ENCODE results near the gene ALDH4A1.
"Not testable (repeated sequence)": the region's sequence is repeated elsewhere in the genome, so short reads cannot be mapped to it uniquely, and the experiment has no call there.

The ALDH4A1 gene

GRCh38 chr1:18899363-18900049 is 2.8 kb downstream of the ALDH4A1 start:
- Histone ChIP-seq H3K4me3 (ENCODE audit: low read depth in 1 of 2, low read length in 1 of 2) (no peak overlapping the region), H3K27ac (no peak overlapping the region), H3K36me3 (peaks cover 13% of the 10 kb centered on the region), H3K9me3 (no peaks in the 10 kb centered on the region), H3K27me3 (no peaks in the 10 kb centered on the region), H3K4me1 (ENCODE audit: control insufficient read depth in 1 of 2, insufficient read depth in 1 of 2, low read depth in 1 of 2, low read length in 1 of 2) (peaks cover 26 to 37% of the 10 kb centered on the region in 2 experiments)
- no peak for TF ChIP-seq CTCF (IDR thresholded peaks at IDR 0.05)

- no peak for TF ChIP-seq CTCF (IDR thresholded peaks at IDR 0.05)
Observed at GRCh38 chr1:18898567-18898966, 3.8 kb downstream of the ALDH4A1 start.

GRCh38 chr1:18895317-18895716 is 7.0 kb downstream of the ALDH4A1 start:
- H3K4me1 ChIP-seq (ENCODE audit: control insufficient read depth in 1 of 2, insufficient read depth in 1 of 2, low read depth in 1 of 2, low read length in 1 of 2), result peaks cover under 1 to 8% of the 10 kb centered on the region in 2 experiments

More at GRCh38 chr1:18898567-18898966, 3.8 kb downstream of the ALDH4A1 start:
- no peaks in the 10 kb centered on the region for H3K27me3 ChIP-seq
- H3K9me3 ChIP-seq, result no peaks in the 10 kb centered on the region
- H3K27ac ChIP-seq, result no peak overlapping the region
- H3K4me1 ChIP-seq (ENCODE audit: control insufficient read depth in 1 of 2, insufficient read depth in 1 of 2, low read depth in 1 of 2, low read length in 1 of 2), result peaks cover 26 to 35% of the 10 kb centered on the region in 2 experiments
- H3K36me3 ChIP-seq, result peaks cover 13% of the 10 kb centered on the region
- no peak overlapping the region for H3K4me3 ChIP-seq (ENCODE audit: low read depth in 1 of 2, low read length in 1 of 2)

GRCh38 chr1:18893120-18893519 is 9.2 kb downstream of the ALDH4A1 start:
- H3K27ac ChIP-seq, result no peak overlapping the region
- H3K4me3 ChIP-seq (ENCODE audit: low read depth in 1 of 2, low read length in 1 of 2), result no peak overlapping the region
- TF ChIP-seq CTCF (IDR thresholded peaks at IDR 0.05), result no peak

More at GRCh38 chr1:18895317-18895716, 7.0 kb downstream of the ALDH4A1 start:
- Histone ChIP-seq H3K27me3 (no peaks in the 10 kb centered on the region), H3K9me3 (no peaks in the 10 kb centered on the region), H3K36me3 (peaks cover 13% of the 10 kb centered on the region), H3K4me3 (ENCODE audit: low read depth in 1 of 2, low read length in 1 of 2) (no peak overlapping the region), H3K27ac (no peak overlapping the region)
- TF ChIP-seq CTCF (IDR thresholded peaks at IDR 0.05), result no peak

GRCh38 chr1:18891858-18892257 is 10.5 kb downstream of the ALDH4A1 start:
- H3K27ac ChIP-seq; H3K4me3 ChIP-seq (ENCODE audit: low read depth in 1 of 2, low read length in 1 of 2); H3K4me1 ChIP-seq (ENCODE audit: control insufficient read depth in 1 of 2, insufficient read depth in 1 of 2, low read depth in 1 of 2, low read length in 1 of 2); H3K27me3 ChIP-seq; H3K9me3 ChIP-seq: not testable (repeated sequence)
- peaks cover 28% of the 10 kb centered on the region for H3K36me3 ChIP-seq

More at GRCh38 chr1:18893120-18893519, 9.2 kb downstream of the ALDH4A1 start:
- Histone ChIP-seq H3K4me1 (ENCODE audit: control insufficient read depth in 1 of 2, insufficient read depth in 1 of 2, low read depth in 1 of 2, low read length in 1 of 2) (no peaks in the 10 kb centered on the region), H3K36me3 (peaks cover 30% of the 10 kb centered on the region), H3K9me3 (no peaks in the 10 kb centered on the region), H3K27me3 (no peaks in the 10 kb centered on the region)

- H3K4me3 ChIP-seq (ENCODE audit: low read depth in 1 of 2, low read length in 1 of 2), result no peak overlapping the region
- no peak for TF ChIP-seq CTCF (IDR thresholded peaks at IDR 0.05)
- H3K27ac ChIP-seq, result no peak overlapping the region
- no peaks in the 10 kb centered on the region for H3K27me3 ChIP-seq
- peaks cover 32% of the 10 kb centered on the region for H3K36me3 ChIP-seq
- no peaks in the 10 kb centered on the region for H3K9me3 ChIP-seq
- H3K4me1 ChIP-seq (ENCODE audit: control insufficient read depth in 1 of 2, insufficient read depth in 1 of 2, low read depth in 1 of 2, low read length in 1 of 2), result no peaks in the 10 kb centered on the region
Observed at GRCh38 chr1:18891426-18891780, 11.0 kb downstream of the ALDH4A1 start.
